BJ (cell line): ENCODE measurements around the gene RNGTT. TPM values are rescaled to one million over a fixed set of nuclear protein-coding genes. Genes with fewer than 3 reads are reported as not detected.
A peak's percentile ranks its signal among the peaks of the same experiment; 100 is the strongest.

Source experiments
- CTCF ChIA-PET: fragments of 350-600 bp; formaldehyde crosslinking; extraction: SDS; loops from one replicate; lab custom pipeline; 2021; ENCODE audit warnings: antibody characterized with exemption, inconsistent platforms; lab: Yijun Ruan, JAX
- POLR2A ChIA-PET: fragments of 300-600 bp; sonication (Branson Sonifier 250); formaldehyde crosslinking; extraction: SDS; loops from one replicate; lab custom pipeline; 2021; ENCODE audit warnings: antibody characterized with exemption; lab: Charles Lee
- DNase-seq: peaks from one replicate; pipeline ENCODE4 v3.0.0-alpha.2; 2011; ENCODE audit warnings: low read depth
- H3K27me3 ChIP-seq: 2 replicates; pipeline ENCODE4 v1.6.0; 2011; ENCODE audit warnings: low read length; ENCODE audit not compliant: control insufficient read depth, insufficient read depth
- H3K36me3 ChIP-seq: 2 replicates; pipeline ENCODE4 v1.5.1; 2011; ENCODE audit warnings: low read length; ENCODE audit not compliant: control insufficient read depth, insufficient read depth
- H3K4me3 ChIP-seq: 2 replicates; pipeline ENCODE4 v1.5.1; 2011; ENCODE audit warnings: low read depth, mild to moderate bottlenecking, control low read depth, low read length
- CTCF ChIP-seq: IDR thresholded peaks from 2 replicates; pipeline ENCODE4 v1.5.1; 2011; ENCODE audit warnings: low read depth, mild to moderate bottlenecking, control low read depth, inconsistent platforms, low read length, moderate library complexity; ENCODE audit not compliant: insufficient read depth
- polyA plus RNA-seq: library from polyadenylated mRNA; depleted of rRNA; stranded (reverse); fragments of >200 nt; gene quantifications from 2 replicates; pipeline ENCODE4 v1.2.3, GENCODE V29; 2011

The RNGTT gene
- polyA plus RNA-seq, 1 experiment, result 3.2 TPM

- no peak overlapping the region for H3K4me3 ChIP-seq
- H3K36me3 ChIP-seq, result no peaks in the 10 kb centered on the region
- CTCF ChIA-PET, result no interaction called here
- DNase-seq, result no peak
- POLR2A ChIA-PET, result no interaction called here
- no peaks in the 10 kb centered on the region for H3K27me3 ChIP-seq
- TF ChIP-seq CTCF, result no peak
Measured at GRCh38 chr6:88807622-88808021, 155.8 kb downstream of the RNGTT start.

GRCh38 chr6:88806728-88807127 is 156.7 kb downstream of the RNGTT start:
- no peak for DNase-seq
- H3K27me3 ChIP-seq, result no peaks in the 10 kb centered on the region
- no peaks in the 10 kb centered on the region for H3K36me3 ChIP-seq
- TF ChIP-seq CTCF, result no peak
- CTCF ChIA-PET, result no interaction called here
- no peak overlapping the region for H3K4me3 ChIP-seq
- POLR2A ChIA-PET, result no interaction called here

DNA sequence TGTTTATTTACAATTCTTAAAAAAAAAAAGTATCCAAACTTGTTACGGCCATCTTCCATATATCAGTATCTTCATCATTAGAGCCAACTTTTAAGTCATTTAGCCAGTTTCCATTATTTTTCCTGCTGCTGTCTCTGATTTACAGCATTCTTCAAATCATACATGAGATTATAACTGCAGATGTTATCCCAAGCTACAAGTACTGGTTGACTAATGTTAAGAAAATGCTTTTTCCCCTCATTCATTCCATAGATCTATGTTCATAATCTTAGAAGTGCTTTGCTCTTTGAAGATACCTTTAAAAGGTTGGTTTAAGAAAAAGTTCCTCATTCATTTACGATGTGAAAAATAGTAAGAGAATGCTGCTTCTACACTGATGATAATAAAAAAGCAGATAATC is 158.7 kb downstream of the RNGTT start:
- CTCF ChIA-PET, result no interaction called here
- POLR2A ChIA-PET, result no interaction called here
- no peak for DNase-seq
- no peak for TF ChIP-seq CTCF
- Histone ChIP-seq H3K36me3 (no peaks in the 10 kb centered on the region), H3K4me3 (no peak overlapping the region), H3K27me3 (no peaks in the 10 kb centered on the region)

DNA sequence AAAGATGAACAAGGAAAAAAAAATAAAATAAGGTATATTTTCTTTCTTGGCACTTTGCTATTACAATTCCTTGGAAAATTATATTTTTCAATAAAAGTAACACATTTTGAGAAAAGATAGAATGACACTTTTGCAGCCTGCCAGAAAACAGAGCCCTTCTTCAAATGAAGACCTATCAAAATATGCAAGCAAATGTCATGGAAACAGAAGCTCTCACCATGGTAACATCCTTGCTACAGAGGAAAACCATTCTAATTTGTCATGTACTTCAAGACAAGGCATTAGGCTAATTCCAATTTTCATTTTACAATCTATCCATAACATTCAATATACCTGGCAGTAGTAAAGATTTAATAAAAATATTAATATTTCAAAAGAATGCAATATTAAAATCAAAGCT is 177.9 kb downstream of the RNGTT start:
- Histone ChIP-seq H3K4me3 (no peak overlapping the region), H3K36me3 (no peaks in the 10 kb centered on the region), H3K27me3 (no peaks in the 10 kb centered on the region)
- no peak for TF ChIP-seq CTCF
- no peak for DNase-seq
- ChIA-PET POLR2A (no interaction called here), CTCF (interaction anchor here (0.6 to 0.9 kb wide), 2 partner anchors 36 to 179 kb away, joined by 3 read pairs; no protein-coding TSS in a partner anchor)

GRCh38 chr6:88780714-88781389 is 182.6 kb downstream of the RNGTT start:
- H3K4me3 ChIP-seq, result no peak overlapping the region
- H3K36me3 ChIP-seq, result no peaks in the 10 kb centered on the region
- ChIA-PET CTCF (interaction anchor here (0.5 to 3.3 kb wide), 16 partner anchors 8 to 1714 kb away, joined by 3 to 14 read pairs (median 5); no protein-coding TSS in a partner anchor), POLR2A (no interaction called here)
- no peaks in the 10 kb centered on the region for H3K27me3 ChIP-seq
- TF ChIP-seq CTCF, result peak; percentile 92
- DNase-seq, result peak; percentile 5
